ELF-1 (cell line): ENCODE results near the gene WDR53.
"Not testable (repeated sequence)": the region's sequence is repeated elsewhere in the genome, so short reads cannot be mapped to it uniquely, and the experiment has no call there.

ENCODE experiments used
- DNase-seq: peaks from one replicate; pipeline ENCODE4 v3.0.0-alpha.2; 2016; ENCODE audit warnings: low read depth, low spot score

Gene WDR53

DNA sequence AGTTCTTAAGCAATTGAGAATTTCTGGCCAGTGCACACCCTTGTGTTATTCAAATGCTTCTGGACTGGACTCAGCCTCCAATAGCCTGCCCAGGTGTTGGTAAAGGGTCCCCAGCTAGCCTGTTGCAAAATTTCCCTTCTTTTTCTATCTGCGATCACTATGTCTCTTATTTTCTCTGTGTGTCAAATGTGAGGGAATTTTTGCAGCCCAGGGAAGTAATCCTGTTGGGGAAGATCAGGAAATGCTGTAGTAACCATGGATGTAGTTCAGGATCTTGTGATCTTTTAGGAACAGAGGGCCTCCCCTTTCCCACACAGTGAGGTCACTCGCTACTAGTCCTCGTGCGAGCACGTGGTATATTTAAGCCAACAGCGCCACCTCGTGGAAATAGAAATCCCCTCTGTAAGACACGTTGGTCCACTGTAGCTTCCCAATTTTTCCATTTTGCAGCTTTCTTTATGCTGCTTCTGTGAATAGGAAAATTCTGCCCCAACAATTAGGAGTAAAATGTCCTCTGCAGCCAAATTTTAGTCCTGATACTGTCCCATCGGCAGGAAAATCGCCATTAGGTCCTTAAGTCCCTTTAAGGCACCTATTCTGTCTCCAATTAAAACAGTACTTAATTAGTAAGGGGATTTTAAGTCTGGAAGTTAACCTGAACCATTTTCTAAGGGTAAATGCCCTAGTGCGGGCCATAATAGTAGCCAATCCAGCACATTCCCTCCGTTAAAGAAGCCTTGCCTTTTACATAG is 49.2 kb downstream of the WDR53 start:
- peak; percentile 58 for DNase-seq

DNA sequence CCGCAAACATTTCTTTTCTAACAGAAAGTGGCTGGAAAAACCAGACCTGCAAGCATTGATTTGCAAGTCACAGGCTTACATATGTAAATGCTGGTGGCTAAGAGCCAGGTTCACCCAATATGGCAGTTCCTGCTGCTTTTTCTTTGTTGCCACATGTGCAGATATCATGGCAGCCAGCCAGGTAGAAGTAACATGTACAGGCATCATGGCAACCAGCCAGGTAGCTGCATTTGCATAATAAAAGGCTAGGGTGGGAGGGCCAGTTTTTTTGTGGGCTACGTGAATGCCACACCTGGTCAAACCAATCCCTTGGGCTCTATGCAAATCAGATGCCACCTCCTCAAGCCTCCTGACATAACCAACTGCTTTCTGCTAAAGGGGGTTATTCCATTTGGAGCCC is 50.4 kb downstream of the WDR53 start:
- DNase-seq = peak; percentile 48

DNA sequence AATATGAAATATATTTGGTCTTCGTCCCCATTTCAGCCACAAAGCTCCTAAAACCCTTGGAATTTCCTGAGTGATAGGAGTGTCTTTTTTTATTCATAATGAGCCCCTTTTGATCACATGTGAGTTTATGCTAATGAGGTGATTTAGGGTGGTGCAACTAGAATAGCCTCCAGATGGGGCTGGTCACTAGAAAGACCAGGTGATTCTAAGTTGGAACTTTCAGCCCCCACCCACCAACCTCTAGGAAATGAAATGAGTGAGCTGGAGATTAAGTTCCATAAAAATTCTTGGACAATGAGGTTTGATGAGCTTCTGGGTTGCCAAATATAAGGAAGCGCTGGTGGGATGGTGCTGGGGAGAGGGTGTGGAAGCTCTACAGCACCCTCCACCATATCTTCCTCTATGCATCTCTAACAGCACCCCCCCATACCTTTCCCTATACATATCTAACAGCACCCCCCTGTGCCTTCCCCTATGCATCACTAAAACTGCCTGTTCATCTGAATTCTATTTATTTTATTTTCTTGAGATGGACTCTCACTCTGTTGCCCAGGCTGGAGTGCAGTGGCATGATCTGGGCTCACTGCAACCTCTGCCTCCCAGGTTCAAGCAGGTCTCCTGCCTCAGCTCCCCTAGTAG is 51.1 kb downstream of the WDR53 start:
- no peak for DNase-seq

DNA sequence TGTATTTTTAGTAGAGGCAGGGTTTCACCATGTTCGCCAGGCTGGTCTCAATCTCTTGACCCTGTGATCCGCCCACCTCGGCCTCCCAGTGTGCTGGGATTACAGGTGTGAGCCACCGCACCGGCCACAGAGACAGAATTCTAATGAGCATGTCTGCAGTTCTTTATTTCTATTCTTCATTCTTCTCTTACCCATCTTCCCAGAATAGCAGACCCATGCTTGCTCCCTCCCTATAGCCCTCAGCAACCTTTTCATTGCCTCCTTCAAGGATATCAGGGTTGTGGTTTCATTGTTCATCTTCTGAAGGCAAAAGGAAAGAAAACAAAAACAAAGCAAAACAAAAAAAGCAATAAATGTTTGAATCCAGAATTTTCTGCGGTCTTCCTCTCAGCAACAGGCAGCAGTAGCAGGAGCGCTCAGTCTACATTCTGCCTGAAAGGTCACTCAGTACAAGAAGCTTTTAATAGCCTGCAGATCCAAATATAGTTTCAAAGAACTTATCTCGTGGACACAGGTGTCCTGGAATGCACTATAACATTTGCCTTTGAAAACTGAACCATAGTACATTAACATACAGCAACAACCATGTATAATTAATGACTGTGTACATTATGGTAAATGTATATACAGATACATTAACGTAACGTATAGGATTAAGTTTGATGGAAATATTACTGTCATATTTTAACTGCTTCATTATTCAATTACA is 53.3 kb downstream of the WDR53 start, which contains the start of gene SMCO1:
TSS of gene SMCO1 (minus strand) at position 434 of the 709 bp plus-strand sequence. CDS start at position 297, 137 bp downstream.
- DNase-seq = no peak

DNA sequence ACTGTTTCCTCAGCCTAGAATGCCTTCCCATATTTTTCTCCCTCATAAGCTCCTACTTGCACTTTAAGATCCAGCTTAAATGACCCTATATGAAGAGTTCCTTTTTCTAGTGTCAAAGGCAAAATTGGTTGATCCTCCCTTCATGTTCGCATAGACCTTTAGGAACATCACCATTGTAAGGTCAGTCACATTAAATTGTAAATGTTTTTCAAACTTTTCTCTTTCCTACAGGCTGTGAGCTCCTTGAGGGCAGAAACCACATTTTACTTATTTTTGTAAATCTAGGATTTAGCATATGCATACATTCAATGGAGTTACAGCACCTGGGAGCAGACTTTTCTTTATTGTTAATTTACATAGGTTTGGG is 54.0 kb downstream of the WDR53 start:
- DNase-seq = no peak

DNA sequence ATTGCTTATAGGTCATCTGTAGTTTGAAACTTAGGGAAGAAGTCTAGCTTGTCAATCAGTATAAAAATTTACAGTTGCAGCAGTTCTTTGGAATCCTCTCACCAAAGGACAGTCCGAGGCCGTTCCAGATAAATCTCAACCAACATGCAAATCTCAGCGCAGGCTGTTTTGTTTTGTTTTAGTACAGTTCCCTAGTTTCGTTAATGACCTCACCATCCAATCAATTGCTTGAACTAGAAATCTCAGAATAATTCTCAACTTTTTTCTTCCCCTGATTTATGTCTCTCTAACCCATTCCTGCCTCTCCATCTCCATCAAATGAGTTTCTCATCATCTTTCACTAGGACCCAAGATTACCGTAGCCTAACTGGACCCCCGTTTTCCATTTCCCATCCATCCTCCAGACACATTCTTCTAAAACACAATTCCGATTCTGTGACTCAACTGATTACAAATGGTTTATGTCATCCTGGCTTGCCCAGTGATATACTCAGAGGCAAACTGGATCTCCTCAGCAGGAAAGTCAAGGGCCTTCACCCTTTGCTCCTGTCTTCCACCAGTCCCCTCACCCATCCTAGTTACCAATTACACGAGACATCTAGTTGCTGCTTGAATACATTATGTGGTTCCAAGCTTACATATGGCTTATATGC is 54.5 kb downstream of the WDR53 start:
- DNase-seq = no peak

DNA sequence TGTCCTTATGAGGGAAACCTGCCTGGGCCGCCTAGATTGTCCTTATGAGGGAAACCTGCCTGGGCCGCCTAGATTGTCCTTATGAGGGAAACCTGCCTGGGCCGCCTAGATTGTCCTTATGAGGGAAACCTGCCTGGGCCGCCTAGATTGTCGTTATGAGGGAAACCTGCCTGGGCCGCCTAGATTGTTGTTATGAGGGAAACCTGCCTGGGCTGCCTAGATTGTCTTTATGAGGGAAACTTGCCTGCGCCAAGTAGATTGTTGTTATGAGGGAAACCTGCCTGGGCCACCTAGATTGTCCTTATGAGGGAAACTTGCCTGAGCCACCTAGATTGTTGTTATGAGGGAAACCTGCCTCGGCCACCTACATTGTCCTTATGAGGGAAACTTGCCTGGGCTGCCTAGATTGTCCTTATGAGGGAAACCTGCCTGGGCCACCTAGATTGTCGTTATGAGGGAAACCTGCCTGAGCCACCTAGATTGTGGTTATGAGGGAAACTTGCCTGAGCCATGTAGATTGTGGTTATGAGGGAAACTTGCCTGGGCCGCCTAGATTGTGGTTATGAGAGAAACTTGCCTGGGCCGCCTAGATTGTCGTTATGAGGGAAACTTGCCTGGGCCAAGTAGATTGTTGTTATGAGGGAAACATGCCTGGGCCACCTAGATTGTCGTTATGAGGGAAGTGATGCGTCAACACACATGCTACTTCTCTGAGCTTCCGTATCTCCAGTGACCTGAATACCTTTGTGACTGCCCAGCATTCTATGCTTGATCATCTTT is 56.5 kb downstream of the WDR53 start:
- DNase-seq = not testable (repeated sequence)

DNA sequence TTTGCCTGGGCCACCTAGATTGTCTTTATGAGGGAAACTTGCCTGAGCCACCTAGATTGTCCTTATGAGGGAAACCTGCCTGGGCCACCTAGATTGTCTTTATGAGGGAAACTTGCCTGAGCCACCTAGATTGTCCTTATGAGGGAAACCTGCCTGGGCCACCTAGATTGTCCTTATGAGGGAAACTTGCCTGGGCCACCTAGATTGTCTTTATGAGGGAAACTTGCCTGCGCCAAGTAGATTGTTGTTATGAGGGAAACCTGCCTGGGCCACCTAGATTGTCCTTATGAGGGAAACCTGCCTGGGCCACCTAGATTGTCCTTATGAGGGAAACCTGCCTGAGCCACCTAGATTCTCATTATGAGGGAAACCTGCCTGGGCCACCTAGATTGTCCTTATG is 57.2 kb downstream of the WDR53 start:
- DNase-seq = not testable (repeated sequence)

DNA sequence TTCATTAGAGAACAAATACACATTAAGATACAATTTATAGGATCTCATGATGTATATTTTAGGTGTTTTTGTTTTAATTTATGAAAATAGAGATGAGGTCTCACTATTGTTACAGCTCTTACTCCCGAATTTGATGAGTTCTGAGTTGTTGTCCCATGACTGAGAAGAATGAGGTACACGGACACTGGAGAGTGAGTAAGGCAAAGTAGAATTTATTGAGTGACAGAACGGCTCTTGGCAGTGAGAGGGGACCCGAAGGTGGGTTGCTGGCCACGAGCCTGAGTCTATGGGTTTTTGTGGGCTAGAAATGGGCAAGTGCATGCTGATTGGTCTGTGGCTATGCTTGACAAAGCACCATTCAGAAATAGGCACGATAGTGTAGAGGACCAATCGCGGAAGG is 61.7 kb downstream of the WDR53 start:
- DNase-seq = no peak

DNA sequence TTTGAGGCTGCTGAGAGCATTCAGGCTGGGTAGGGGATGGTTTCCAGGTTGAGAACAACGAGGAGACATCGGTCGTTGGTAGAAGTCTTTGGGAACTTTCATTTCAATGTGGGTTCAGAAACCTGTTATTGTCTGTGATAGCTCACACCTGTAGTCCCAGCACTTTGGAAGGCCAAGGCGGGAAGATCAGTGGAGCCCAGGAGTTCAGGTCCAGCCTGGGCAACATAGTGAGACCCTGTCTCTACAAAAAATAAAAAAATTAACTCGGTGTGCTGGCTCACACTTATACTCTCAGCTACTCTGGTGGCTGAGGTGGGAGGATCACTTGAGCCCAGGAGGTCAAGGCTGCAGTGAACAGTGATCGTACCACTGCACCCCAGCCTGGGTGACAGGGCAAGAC is 63.8 kb downstream of the WDR53 start:
- DNase-seq = no peak
